Measurements from ENCODE around the gene RAD51B.

The RAD51B gene

GRCh38 chr14:68375376-68375775, 555.8 kb downstream of the RAD51B start:
- DNase-seq: no peak

GRCh38 chr14:68376067-68376779, 556.6 kb downstream of the RAD51B start:
- no peak for DNase-seq

GRCh38 chr14:68377006-68377405, 557.4 kb downstream of the RAD51B start:
- no peak for DNase-seq

- no peak for DNase-seq
Observed at GRCh38 chr14:68377459-68377858, 557.9 kb downstream of the RAD51B start.

- DNase-seq: peak; percentile 13 to 23
Observed at GRCh38 chr14:68379510-68380328, 560.1 kb downstream of the RAD51B start.

GRCh38 chr14:68380329-68380741, 560.8 kb downstream of the RAD51B start:
- no peak for DNase-seq

- no peak for DNase-seq
Observed at GRCh38 chr14:68384335-68384734, 564.8 kb downstream of the RAD51B start.

DNA sequence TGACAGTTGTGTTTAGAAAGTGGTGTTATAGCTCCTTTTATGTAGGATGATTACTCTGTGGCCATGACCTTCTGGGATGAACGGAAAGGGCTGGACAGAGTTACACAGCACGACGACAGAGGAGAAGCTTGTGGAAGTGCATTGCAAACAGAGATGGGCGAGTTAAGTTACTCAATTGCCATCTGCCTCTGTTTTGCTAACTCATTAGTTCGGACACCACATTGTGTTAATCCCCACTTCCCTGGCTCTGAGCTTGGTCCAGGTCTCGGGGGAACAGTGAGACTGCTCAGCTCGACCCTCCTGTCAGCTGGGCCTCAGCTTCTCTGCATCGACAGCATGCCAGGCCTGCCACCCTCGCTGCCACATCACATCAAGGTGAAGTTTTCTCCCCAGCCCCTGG, 565.3 kb downstream of the RAD51B start:
- DNase-seq: no peak

DNA sequence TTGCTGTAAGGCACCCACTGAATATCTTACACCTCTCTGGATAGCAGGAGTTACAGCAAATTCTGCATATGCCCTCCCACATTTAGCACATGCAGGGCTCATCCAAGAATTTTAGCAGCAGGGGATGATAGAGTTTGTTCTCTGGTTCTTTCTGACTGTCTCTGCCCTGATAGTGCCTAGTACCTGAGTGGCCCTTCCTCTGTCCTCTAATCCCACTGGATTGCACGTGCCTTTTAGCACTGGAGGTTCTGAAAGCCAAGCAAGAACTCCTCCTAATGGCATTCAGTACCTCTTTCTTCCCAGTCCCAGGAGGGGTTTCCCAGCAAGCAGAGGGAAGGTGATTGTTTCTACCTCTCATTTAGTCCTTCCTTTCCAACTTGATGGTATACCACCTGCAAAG, 566.9 kb downstream of the RAD51B start:
- DNase-seq: no peak

GRCh38 chr14:68386950-68387779, 567.6 kb downstream of the RAD51B start:
- no peak for DNase-seq

DNA sequence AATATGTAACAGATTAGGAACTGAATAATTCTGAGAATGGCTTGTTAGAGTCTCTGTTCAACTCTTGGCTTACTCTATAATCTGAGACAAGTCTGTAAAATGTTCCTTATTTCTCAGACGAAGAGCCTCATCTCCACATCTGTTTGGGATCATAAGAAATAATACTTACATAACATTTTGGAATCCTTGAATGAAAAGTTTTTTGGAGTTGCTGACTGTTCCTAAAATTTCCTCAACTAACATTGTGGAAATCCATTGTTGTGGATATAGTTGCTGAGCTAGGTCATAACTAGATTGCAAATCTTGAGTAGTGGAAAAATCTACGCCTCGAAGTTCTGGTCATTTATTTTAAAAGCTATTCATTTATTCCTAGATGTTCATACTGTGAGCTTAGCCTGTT, 570.4 kb downstream of the RAD51B start:
- no peak for DNase-seq

DNA sequence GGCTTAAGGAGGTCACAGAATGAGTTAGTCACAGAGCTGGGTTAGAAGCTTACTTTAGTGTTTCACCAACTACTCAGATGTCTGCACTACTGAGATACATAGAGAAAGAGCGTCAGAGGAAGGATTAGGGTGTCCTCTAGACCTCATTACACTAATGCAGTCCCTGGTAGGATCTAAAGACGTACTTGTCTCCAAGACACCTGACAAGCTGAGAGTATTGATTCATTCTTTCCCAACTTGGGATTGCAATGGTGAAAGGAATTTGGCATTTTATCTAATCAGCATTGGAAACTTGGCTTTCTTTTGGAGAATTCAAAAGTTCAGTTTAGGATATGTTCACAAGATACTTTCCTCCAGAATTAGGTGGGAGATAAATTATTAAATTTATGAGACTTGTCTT, 571.2 kb downstream of the RAD51B start:
- DNase-seq: no peak

GRCh38 chr14:68391311-68392014, 571.9 kb downstream of the RAD51B start:
- no peak for DNase-seq

GRCh38 chr14:68392393-68393141, 573.0 kb downstream of the RAD51B start:
- DNase-seq: no peak

- no peak for DNase-seq
Observed at GRCh38 chr14:68393259-68393658, 573.7 kb downstream of the RAD51B start.

- no peak for DNase-seq
Observed at GRCh38 chr14:68394118-68394763, 574.7 kb downstream of the RAD51B start.

DNA sequence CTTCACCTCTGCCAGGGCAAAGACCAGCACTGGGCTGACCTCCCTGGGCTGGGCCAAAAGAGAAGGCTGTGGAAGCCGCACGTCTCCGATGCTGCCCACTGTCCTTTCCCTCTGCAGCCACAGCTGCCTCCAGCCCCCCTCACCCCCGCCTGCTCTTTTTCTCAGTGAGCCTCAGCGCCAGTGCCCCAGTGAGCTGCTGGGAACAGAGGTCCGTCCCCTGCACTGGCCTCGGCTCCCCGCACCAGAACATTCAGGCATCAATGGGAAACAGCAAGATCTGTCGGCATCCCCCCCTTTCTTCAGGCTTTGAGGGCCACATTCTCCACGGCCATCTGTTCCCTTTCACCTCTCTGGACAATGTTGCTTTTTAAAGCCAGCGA, 575.2 kb downstream of the RAD51B start:
- DNase-seq: no peak

- no peak for DNase-seq
Observed at GRCh38 chr14:68395604-68396003, 576.0 kb downstream of the RAD51B start.

- no peak for DNase-seq
Observed at GRCh38 chr14:68396461-68396860, 576.9 kb downstream of the RAD51B start.

GRCh38 chr14:68397371-68397811, 577.8 kb downstream of the RAD51B start:
- DNase-seq: no peak

DNA sequence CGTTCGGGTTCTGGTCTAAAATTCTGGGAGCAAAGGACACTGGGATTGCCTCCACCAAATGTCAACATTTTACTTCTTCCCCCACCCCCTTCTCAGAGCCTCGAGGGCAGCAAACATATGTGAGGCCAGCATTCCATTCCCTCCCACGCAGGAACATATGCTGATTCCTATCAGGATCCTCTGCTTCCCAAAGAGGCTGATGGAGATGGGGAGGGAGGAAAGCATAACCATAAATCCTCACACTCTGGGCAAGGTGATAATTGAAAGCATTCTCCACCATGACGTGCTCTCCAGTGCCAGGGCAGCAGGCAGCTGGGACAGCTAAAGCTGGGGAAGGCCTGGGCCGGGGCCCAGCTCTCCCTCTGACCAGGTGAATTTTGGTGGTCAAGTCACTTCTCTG, 578.2 kb downstream of the RAD51B start:
- no peak for DNase-seq
